HepG2 (cell line): ENCODE data around the gene SLC48A1. TPM values are rescaled to one million over a fixed set of nuclear protein-coding genes. Genes with fewer than 3 reads are reported as not detected.
A peak's percentile ranks its signal among the peaks of the same experiment; 100 is the strongest.

ENCODE experiments used
- AGO1 ChIP-seq: fragments of 200-400 bp; formaldehyde crosslinking; IDR thresholded peaks from 2 replicates; pipeline ENCODE4 v1.6.1; 2017; ENCODE audit warnings: mild to moderate bottlenecking, low read depth, low read length, moderate library complexity; ENCODE audit not compliant: poor library complexity, severe bottlenecking
- ARID4A ChIP-seq: sonication (generic); formaldehyde crosslinking; IDR thresholded peaks from 2 replicates; pipeline ENCODE4 v1.5.0; 2020; ENCODE audit warnings: mild to moderate bottlenecking, missing genetic modification reagents, borderline replicate concordance
- CSRNP1 ChIP-seq: sonication (generic); formaldehyde crosslinking; IDR thresholded peaks from 2 replicates; pipeline ENCODE4 v1.8.1; 2023; ENCODE audit warnings: mild to moderate bottlenecking, missing genetic modification reagents
- HOXD1 ChIP-seq: sonication (generic); formaldehyde crosslinking; IDR thresholded peaks from 2 replicates; pipeline ENCODE4 v1.5.0; 2020; ENCODE audit warnings: missing genetic modification reagents
- ISX ChIP-seq: sonication (generic); formaldehyde crosslinking; conservative IDR thresholded peaks from 2 replicates; pipeline ENCODE4 v1.5.0; 2020; ENCODE audit warnings: missing genetic modification reagents
- PTBP1 ChIP-seq: fragments of 200-400 bp; formaldehyde crosslinking; IDR thresholded peaks from 2 replicates; pipeline ENCODE4 v1.6.1; 2018; ENCODE audit warnings: low read length, low read depth; ENCODE audit not compliant: poor library complexity, severe bottlenecking
- REPIN1 ChIP-seq: sonication (generic); formaldehyde crosslinking; IDR thresholded peaks from 2 replicates; pipeline ENCODE4 v1.8.0; 2022; ENCODE audit warnings: missing genetic modification reagents, low read depth, mild to moderate bottlenecking, borderline replicate concordance
- SAFB2 ChIP-seq: sonication (generic); formaldehyde crosslinking; IDR thresholded peaks from 2 replicates; pipeline ENCODE4 v1.5.1; 2020; ENCODE audit warnings: missing genetic modification reagents, low read depth, mild to moderate bottlenecking, borderline replicate concordance
- TBX2 ChIP-seq: sonication (generic); formaldehyde crosslinking; IDR thresholded peaks from 2 replicates; pipeline ENCODE4 v1.5.0; 2020; ENCODE audit warnings: missing genetic modification reagents, mild to moderate bottlenecking, borderline replicate concordance
- ZNF136 ChIP-seq: sonication (generic); formaldehyde crosslinking; IDR thresholded peaks from 2 replicates; pipeline ENCODE4 v1.8.1; 2022; ENCODE audit warnings: low read depth, mild to moderate bottlenecking, moderate library complexity, missing genetic modification reagents
- ZNF207 ChIP-seq: fragments of 450-650 bp; IDR thresholded peaks from 2 replicates; pipeline ENCODE4 v1.6.1; 2016; ENCODE audit warnings: antibody characterized with exemption, borderline replicate concordance
- ZNF232 ChIP-seq: sonication (generic); formaldehyde crosslinking; IDR thresholded peaks from 2 replicates; pipeline ENCODE4 v1.4.0; 2020; ENCODE audit warnings: missing genetic modification reagents, borderline replicate concordance
- ZNF256 ChIP-seq: sonication (generic); formaldehyde crosslinking; conservative IDR thresholded peaks from 2 replicates; pipeline ENCODE4 v1.4.0; 2020; ENCODE audit warnings: missing genetic modification reagents
- ZNF350 ChIP-seq: sonication (generic); formaldehyde crosslinking; IDR thresholded peaks from 2 replicates; pipeline ENCODE4 v1.4.0; 2020; ENCODE audit warnings: mild to moderate bottlenecking, low read depth, missing genetic modification reagents, borderline replicate concordance
- ZNF564 ChIP-seq: sonication (generic); formaldehyde crosslinking; IDR thresholded peaks from 2 replicates; pipeline ENCODE4 v1.8.1; 2023; ENCODE audit warnings: mild to moderate bottlenecking, missing genetic modification reagents
- polyA plus RNA-seq, 8 experiments: library from polyadenylated mRNA; depleted of rRNA in 3 of 8; stranded (reverse) in 7 of 8; unstranded in 1 of 8; fragments of >200 nt; fragmentation: Illumina TruSeq in 4 of 8; extraction: Trizol in 4 of 8; gene quantifications; 2 replicates each; pipeline versions ENCODE4 v1.2.1 to v1.2.3, GENCODE V29; 2011 to 2016; ENCODE audit warnings: low read depth in 4 of 8, missing spikeins in 1 of 8, mixed read lengths in 1 of 8; ENCODE audit not compliant: insufficient read depth in 1 of 8
- total RNA-seq, 5 experiments: library from RNA; depleted of rRNA; stranded (reverse); fragments of >200 nt; fragmentation: Illumina TruSeq; extraction: Trizol; gene quantifications; 2 replicates each; pipeline ENCODE4 v1.2.3, GENCODE V29; 2016; ENCODE audit warnings: low read depth in 1 of 5
- TF ChIP-seq, protein P1 (sequence below): sonication (generic); formaldehyde crosslinking; IDR thresholded peaks from 2 replicates; pipeline ENCODE4 v1.4.0; 2020; ENCODE audit warnings: missing genetic modification reagents, mild to moderate bottlenecking, borderline replicate concordance
- TF ChIP-seq, protein P2 (sequence below): sonication (generic); formaldehyde crosslinking; IDR thresholded peaks from 2 replicates; pipeline ENCODE4 v1.4.0; 2020; ENCODE audit warnings: mild to moderate bottlenecking, low read depth, missing genetic modification reagents

SLC48A1 gene
- total and polyA plus RNA-seq, 2 of the 13 experiments (the other 11 are each of a cell fraction or from before 2014, with no cell fraction given) = 2.2 to 3.7 TPM

GRCh38 chr12:47819138-47819895, 46.3 kb downstream of the SLC48A1 start (continued):
- TF ChIP-seq, protein P1, sequence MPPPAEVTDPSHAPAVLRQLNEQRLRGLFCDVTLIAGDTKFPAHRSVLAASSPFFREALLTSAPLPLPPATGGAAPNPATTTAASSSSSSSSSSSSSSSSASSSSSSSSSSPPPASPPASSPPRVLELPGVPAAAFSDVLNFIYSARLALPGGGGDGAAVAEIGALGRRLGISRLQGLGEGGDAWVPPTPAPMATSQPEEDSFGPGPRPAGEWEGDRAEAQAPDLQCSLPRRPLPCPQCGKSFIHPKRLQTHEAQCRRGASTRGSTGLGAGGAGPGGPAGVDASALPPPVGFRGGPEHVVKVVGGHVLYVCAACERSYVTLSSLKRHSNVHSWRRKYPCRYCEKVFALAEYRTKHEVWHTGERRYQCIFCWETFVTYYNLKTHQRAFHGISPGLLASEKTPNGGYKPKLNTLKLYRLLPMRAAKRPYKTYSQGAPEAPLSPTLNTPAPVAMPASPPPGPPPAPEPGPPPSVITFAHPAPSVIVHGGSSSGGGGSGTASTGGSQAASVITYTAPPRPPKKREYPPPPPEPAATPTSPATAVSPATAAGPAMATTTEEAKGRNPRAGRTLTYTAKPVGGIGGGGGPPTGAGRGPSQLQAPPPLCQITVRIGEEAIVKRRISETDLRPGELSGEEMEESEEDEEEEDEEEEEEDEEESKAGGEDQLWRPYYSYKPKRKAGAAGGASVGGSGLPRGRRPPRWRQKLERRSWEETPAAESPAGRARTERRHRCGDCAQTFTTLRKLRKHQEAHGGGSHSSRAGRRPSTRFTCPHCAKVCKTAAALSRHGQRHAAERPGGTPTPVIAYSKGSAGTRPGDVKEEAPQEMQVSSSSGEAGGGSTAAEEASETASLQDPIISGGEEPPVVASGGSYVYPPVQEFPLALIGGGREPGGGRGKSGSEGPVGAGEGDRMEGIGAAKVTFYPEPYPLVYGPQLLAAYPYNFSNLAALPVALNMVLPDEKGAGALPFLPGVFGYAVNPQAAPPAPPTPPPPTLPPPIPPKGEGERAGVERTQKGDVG (CRISPR knock-in tag) = no peak
- TF ChIP-seq ZNF564 (no peak), HOXD1 (CRISPR knock-in tag) (no peak), ZNF256 (no peak), ISX (CRISPR knock-in tag) (no peak), AGO1 (no peak), SAFB2 (CRISPR knock-in tag) (no peak), CSRNP1 (CRISPR knock-in tag) (0 out of 2 replicates have a peak, but pooled peaks have one; percentile 45), REPIN1 (CRISPR knock-in tag) (no peak), ZNF350 (CRISPR knock-in tag) (no peak; the same call in 1 of the 2 replicates), TBX2 (CRISPR knock-in tag) (peak; percentile 20; the same call in 1 of the 2 replicates), ZNF136 (CRISPR knock-in tag) (no peak), ZNF207 (no peak), ARID4A (CRISPR knock-in tag) (peak; percentile 51; the same call in 1 of the 2 replicates), ZNF232 (CRISPR knock-in tag) (peak; percentile 41; the same call in 1 of the 2 replicates), PTBP1 (no peak)
- TF ChIP-seq, protein P2, sequence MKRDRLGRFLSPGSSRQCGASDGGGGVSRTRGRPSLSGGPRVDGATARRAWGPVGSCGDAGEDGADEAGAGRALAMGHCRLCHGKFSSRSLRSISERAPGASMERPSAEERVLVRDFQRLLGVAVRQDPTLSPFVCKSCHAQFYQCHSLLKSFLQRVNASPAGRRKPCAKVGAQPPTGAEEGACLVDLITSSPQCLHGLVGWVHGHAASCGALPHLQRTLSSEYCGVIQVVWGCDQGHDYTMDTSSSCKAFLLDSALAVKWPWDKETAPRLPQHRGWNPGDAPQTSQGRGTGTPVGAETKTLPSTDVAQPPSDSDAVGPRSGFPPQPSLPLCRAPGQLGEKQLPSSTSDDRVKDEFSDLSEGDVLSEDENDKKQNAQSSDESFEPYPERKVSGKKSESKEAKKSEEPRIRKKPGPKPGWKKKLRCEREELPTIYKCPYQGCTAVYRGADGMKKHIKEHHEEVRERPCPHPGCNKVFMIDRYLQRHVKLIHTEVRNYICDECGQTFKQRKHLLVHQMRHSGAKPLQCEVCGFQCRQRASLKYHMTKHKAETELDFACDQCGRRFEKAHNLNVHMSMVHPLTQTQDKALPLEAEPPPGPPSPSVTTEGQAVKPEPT = no peak
